ENCODE measurements around the gene RGS6. TPM values are rescaled to one million over a fixed set of nuclear protein-coding genes. Genes with fewer than 3 reads are reported as not detected.

RGS6 gene
- total RNA-seq, 1 donor from 2014 or later = 1.6 TPM

- Mint-ChIP-seq H3K27me3 (peaks cover 5% of the 10 kb centered on the region), H3K36me3 (no peaks in the 10 kb centered on the region), H3K4me1 (ENCODE audit: unreplicated experiment) (no peaks in the 10 kb centered on the region)
Observed at GRCh38 chr14:72462056-72462455, 529.8 kb downstream of the RGS6 start.

DNA sequence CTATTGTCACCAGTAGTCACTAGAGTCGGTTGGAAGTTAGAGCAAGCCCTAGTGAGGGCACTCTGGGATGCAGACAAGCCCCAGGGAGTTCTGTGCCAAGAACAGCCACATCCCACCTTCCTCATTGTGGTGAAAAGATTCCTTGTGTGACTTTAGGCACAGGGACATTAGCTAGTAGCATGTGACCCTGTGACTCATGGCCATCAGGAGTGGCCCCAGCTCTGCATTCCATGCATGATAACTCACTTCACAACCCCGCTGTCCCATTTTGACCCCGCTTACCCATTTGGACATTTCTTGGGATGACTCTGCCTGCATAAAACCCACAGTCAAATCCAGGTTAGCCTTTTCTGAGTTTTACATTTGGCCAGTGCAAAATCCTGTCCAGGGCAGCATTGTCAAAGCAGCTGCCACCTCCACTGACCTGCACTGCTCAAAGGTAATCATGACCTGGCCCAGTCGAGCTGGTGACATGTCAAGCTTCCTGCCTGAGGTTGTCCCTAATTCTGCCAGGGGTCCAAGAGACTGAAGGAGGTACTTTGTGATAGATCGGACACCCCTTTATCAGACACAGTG is 531.1 kb downstream of the RGS6 start:
- no peak overlapping the region for H3K4me3 Mint-ChIP-seq
- TF ChIP-seq, protein P1, sequence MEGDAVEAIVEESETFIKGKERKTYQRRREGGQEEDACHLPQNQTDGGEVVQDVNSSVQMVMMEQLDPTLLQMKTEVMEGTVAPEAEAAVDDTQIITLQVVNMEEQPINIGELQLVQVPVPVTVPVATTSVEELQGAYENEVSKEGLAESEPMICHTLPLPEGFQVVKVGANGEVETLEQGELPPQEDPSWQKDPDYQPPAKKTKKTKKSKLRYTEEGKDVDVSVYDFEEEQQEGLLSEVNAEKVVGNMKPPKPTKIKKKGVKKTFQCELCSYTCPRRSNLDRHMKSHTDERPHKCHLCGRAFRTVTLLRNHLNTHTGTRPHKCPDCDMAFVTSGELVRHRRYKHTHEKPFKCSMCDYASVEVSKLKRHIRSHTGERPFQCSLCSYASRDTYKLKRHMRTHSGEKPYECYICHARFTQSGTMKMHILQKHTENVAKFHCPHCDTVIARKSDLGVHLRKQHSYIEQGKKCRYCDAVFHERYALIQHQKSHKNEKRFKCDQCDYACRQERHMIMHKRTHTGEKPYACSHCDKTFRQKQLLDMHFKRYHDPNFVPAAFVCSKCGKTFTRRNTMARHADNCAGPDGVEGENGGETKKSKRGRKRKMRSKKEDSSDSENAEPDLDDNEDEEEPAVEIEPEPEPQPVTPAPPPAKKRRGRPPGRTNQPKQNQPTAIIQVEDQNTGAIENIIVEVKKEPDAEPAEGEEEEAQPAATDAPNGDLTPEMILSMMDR (conservative IDR thresholded peaks at IDR 0.05) = no peak
- H3K4me1 Mint-ChIP-seq (ENCODE audit: unreplicated experiment) = no peaks in the 10 kb centered on the region
- peaks cover 14% of the 10 kb centered on the region for H3K9me3 Mint-ChIP-seq
- H3K36me3 Mint-ChIP-seq = no peaks in the 10 kb centered on the region
- no peak overlapping the region for H3K27ac Mint-ChIP-seq
- DNase-seq (ENCODE audit: extremely low spot score, unreplicated experiment) = no peak
- peaks cover 5% of the 10 kb centered on the region for H3K27me3 Mint-ChIP-seq

More at GRCh38 chr14:72462056-72462455, 529.8 kb downstream of the RGS6 start:
- no peak for DNase-seq (ENCODE audit: extremely low spot score, unreplicated experiment)
- H3K4me3 Mint-ChIP-seq = no peak overlapping the region
- TF ChIP-seq, protein P1 (conservative IDR thresholded peaks at IDR 0.05) = no peak
- H3K9me3 Mint-ChIP-seq = peaks cover 14% of the 10 kb centered on the region
- no peak overlapping the region for H3K27ac Mint-ChIP-seq

DNA sequence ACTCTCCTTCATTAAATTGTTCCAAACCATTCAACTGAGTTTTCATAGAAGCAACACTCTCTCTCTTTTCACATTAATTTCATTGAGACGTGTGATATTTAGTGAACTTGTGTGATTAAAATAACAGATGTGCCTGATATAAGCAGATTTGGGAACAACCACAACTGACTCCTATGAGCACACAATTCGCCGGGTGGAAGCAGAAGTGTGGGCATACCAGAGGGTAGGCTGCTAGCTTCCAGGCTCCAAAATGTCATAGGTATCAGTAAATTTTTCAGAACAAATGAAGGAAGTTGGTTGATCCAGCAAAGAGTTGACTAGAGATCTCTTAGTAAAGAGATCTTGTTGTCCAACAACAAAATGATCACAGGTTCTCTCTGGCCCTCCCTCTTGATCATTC is 532.0 kb downstream of the RGS6 start:
- Mint-ChIP-seq H3K27me3 (no peaks in the 10 kb centered on the region), H3K9me3 (peaks cover 14% of the 10 kb centered on the region), H3K4me1 (ENCODE audit: unreplicated experiment) (no peaks in the 10 kb centered on the region), H3K27ac (no peak overlapping the region), H3K36me3 (no peaks in the 10 kb centered on the region), H3K4me3 (no peak overlapping the region)
- TF ChIP-seq, protein P1 (conservative IDR thresholded peaks at IDR 0.05) = no peak
- no peak for DNase-seq (ENCODE audit: extremely low spot score, unreplicated experiment)

GRCh38 chr14:72466325-72466724 is 534.1 kb downstream of the RGS6 start:
- no peak for DNase-seq (ENCODE audit: extremely low spot score, unreplicated experiment)
- no peak overlapping the region for H3K4me3 Mint-ChIP-seq
- peaks cover 14% of the 10 kb centered on the region for H3K9me3 Mint-ChIP-seq
- H3K27me3 Mint-ChIP-seq = peaks cover 4% of the 10 kb centered on the region
- no peak overlapping the region for H3K27ac Mint-ChIP-seq
- H3K4me1 Mint-ChIP-seq (ENCODE audit: unreplicated experiment) = peaks cover 6% of the 10 kb centered on the region
- H3K36me3 Mint-ChIP-seq = no peaks in the 10 kb centered on the region
- TF ChIP-seq, protein P1 (conservative IDR thresholded peaks at IDR 0.05) = no peak

DNA sequence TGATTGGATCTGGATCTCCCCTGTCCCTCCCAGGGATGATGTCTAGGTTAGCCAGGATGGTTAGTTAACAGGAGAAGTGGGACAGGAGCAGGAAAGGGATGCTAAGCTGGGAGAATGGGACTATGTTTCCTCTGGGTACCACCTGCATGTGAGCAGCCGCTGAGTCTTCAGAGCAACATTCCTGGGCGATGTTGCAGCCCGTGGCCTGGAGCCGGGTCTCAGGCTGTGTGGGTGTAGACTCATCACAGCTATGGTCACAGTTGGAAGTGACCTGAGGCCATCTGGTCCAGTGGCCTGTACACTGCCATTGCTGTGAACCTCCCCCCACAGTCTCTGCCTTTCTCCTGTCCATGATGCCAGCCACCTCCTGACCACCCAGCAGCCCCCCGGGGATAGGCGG is 539.1 kb downstream of the RGS6 start:
- peaks cover 4% of the 10 kb centered on the region for H3K27me3 Mint-ChIP-seq
- H3K36me3 Mint-ChIP-seq = no peaks in the 10 kb centered on the region
- TF ChIP-seq, protein P1 (conservative IDR thresholded peaks at IDR 0.05) = no peak
- peaks cover 2% of the 10 kb centered on the region for H3K9me3 Mint-ChIP-seq
- no peak for DNase-seq (ENCODE audit: extremely low spot score, unreplicated experiment)
- H3K27ac Mint-ChIP-seq = no peak overlapping the region
- H3K4me3 Mint-ChIP-seq = no peak overlapping the region
- H3K4me1 Mint-ChIP-seq (ENCODE audit: unreplicated experiment) = peaks cover 10% of the 10 kb centered on the region

DNA sequence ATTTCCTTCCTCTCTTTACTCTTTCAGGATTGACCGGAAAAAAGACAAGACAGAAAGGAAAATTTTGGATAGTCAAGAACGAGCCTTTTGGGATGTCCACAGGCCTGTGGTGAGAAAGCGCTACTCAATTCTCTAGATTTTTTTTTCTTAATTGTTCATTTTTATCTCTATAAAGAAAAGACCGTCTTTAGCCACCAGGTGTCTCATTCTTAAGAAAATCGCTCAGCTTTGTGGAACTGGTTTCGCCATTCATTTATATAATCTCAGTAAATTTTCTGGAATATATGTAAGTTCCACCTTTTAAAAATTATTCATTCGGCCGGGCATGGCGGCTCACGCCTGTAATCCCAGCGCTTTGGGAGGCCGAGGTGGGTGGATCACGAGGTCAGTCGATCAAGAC is 540.6 kb downstream of the RGS6 start:
- no peak for DNase-seq (ENCODE audit: extremely low spot score, unreplicated experiment)
- Mint-ChIP-seq H3K27me3 (peaks cover 4% of the 10 kb centered on the region), H3K9me3 (no peaks in the 10 kb centered on the region), H3K4me3 (no peak overlapping the region), H3K4me1 (ENCODE audit: unreplicated experiment) (peaks cover 10% of the 10 kb centered on the region), H3K36me3 (no peaks in the 10 kb centered on the region), H3K27ac (no peak overlapping the region)
- TF ChIP-seq, protein P1 (conservative IDR thresholded peaks at IDR 0.05) = peak; percentile 59
